GM19324 (cell line): ENCODE measurements around the gene ELOVL5.
"Not testable (repeated sequence)": the region's sequence is repeated elsewhere in the genome, so short reads cannot be mapped to it uniquely, and the experiment has no call there.

Experiments
- ATAC-seq: cut with Tn5 transposase; IDR thresholded peaks from one replicate; pipeline ENCODE4 v1.9.1; 2021; ENCODE audit warnings: mild to moderate bottlenecking, moderate library complexity; ENCODE audit not compliant: unreplicated experiment, low FRiP score

Gene ELOVL5

GRCh38 chr6:53360093-53360912 lies 11.6 kb upstream of the ELOVL5 start:
- ATAC-seq, result no peak

DNA sequence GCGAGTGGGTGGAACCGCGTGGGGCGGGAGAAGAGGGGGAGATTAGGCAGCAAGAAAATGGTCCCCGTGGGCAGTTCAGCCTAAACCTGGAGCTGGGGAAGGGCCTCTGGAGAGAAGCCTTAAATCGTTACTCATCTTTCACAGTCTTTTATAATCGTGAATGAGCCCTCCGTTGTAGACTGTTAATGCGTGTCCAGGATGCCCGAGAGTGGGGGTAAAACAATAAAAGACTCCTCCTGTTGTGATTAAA lies 11.0 kb upstream of the ELOVL5 start:
- peak; percentile 2 for ATAC-seq

- ATAC-seq, result peak; percentile 98
Measured at GRCh38 chr6:53359095-53359842, 10.5 kb upstream of the ELOVL5 start.

- ATAC-seq, result peak; percentile 17
Measured at GRCh38 chr6:53358440-53359094, 9.8 kb upstream of the ELOVL5 start.

DNA sequence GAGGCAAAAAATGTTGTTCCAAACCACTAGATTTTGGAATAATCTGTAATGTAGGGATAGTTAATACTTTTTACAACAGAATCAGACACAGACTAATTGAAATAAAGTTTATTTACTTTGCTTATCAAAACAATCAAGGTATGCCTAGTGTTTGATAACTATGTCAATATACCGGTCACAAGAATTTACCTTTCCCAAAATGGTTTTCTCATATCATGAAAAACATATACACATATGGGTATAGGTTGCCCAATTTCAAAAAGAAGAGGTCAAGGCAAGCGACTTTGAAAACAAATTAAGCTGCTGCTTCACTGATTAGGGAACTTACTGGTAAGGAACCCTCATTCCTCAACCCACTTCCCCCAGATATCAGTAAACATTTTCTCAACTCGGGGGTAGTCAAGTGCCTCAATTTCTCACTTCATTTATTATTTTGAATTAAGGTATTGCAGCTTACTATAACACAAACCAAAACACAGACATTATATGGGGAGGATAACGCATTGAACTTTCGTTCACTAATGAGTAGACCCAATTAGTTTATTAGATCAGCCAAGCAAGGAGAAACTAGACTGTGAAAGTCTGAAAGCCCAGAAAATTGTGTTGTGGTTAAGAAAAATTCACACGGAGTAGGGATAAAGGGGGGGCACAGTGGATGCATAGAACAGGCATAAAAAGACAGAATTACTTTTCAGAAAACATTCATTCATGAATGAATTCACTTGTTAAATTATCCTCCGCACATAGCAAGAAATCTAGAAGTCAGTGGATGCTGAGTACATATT lies 9.0 kb upstream of the ELOVL5 start:
- no peak for ATAC-seq

DNA sequence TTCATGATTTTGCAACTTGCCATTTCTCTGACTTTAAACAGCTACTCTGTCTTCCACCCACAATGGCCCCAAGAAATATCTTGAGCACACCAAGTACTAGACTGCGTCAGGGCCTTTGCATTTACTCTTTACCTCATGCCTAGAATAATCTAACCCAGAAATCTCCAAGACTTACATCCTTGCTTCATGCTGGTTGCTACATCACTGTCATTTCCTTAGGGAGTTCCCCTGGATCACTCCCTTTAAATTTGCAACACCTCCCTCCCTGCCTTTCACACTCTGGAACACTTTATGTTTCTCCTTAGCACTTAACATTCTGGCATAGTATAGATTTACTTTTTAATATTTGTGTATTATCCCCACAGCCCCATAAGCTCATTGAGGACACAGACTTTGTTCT lies 4.9 kb upstream of the ELOVL5 start:
- ATAC-seq, result no peak

- no peak for ATAC-seq
Measured at GRCh38 chr6:53352360-53352759, 3.6 kb upstream of the ELOVL5 start.

DNA sequence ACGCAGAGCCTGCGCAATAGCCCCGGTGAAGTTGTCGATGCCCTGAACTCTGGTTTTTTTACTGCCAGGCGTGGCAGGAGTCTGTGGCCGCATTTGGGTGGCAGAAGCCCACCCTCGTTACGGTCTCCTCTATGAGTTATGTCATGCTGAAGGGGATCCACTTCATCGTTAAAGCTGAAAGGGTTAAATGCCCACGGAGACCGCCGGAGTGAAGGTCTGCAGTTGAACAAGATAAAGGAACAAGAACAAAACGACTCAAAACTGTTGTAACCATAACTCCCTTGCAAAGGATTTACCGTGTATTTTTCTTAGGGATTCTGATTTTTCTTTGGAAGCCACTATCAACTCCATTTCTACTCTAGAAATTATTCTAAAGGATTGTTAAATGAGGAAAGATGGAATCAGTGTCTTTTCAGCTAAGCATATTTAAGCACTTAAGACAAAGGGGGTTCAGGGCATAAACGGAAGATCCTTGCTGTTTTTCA lies 501 bp upstream of the ELOVL5 start:
- ATAC-seq, result no peak

- peak; percentile 25 for ATAC-seq
Measured at GRCh38 chr6:53347921-53348370, 804 bp downstream of the ELOVL5 start.

DNA sequence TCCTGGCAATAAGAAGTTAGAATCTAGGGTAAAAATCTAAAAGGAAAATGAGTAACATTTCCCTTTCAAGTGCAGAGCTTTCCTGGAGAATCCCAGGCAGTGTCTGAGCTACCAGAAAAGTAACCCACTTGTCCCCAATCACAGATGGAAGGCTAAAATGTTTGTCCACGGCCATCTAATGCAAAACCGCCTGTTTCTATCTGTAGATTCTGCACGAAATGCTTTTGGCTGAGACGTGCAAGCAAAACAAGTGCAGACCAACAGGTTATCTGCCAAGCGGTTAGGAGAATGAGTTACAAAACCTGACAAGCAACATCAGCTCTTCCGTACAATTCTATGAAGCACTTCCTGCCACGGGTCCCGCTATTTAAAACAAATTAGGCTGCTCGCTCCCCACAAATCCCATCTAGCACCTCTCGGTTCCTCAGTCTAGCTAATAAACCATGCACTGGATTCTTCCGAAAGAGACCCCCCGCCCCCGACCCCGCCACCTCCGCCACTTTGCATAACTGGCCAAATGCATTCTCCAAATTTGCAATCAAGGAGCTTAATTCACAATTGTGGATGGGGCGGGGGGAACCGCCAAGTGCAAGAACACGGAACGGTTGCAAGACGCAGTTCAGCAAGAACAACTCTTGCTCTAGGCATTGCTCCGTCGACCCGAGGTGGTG lies 1.4 kb downstream of the ELOVL5 start:
- no peak for ATAC-seq

DNA sequence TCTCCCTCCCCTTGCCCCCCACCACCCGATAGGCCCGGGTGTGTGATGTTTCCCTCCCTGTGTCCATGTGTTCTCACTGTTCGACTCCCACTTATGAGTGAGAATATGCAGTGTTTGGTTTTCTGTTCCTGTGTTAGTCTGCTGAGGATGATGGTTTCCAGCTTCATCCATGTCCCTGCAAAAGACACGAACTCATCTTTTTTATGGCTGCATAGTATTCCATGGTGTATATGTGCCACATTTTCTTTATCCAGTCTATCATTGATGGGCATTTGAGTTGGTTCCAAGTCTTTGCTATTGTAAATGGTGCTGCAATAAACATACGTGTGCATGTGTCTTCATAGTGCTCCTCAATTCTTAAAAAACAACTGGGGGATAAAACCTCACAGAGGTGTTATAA lies 2.7 kb downstream of the ELOVL5 start:
- not testable (repeated sequence) for ATAC-seq

DNA sequence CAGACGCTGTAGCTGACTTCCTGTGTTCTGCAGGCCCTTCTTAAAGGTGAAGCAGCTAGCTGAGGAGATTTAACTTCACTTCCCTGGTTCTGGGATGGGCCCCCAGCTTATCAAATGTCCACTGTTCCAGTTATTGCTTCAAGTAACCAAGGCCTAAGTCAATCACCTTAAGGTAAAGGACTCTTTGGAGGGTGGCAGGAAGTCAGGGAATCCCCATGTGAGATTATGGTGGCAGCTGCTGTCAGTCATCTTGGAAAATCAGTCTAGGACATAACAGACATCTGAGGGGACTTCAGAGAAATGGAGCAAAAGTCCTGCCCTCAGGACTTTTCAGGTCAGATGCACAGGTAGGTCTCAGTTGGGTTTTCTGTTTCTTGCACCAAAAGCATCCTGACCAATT lies 3.8 kb downstream of the ELOVL5 start:
- no peak for ATAC-seq

DNA sequence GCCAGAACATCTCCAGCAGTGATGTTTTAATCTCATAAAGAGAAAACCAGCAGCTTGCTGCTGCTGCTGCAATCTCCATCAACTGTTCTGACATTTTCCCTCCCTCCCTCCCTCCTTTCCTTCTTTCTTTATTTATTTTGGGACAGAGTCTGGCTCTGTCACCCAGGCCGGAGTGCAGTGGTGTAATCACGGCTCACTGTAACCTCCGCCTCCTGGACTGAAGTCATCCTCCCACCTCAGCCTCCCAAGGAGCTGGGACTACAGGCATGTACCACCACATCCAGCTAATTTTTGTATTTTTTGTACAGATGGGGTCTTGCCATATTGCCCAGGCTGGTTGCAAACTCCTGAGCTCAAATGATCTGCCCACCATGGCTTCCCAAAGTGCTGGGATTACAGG lies 5.7 kb downstream of the ELOVL5 start:
- ATAC-seq, result no peak

DNA sequence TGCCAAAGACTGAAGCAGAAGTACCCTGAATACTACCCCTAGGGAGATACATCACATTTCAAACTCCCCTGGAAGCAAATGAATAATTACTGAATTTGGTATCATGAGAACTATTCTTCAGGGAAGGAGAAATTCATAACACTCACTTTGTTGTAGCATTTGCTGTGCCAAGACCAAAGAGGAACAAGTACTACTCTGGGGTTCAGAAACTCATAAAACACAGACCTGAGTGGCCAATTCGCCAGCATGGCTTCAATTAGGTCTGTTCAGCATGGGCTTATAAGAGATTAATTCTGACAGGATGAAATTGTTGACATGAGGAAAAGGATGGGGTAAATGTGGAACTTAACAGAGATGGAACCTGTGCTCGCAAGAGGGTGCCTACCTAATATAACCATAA lies 6.5 kb downstream of the ELOVL5 start:
- ATAC-seq, result no peak

GRCh38 chr6:53340536-53340935 lies 8.2 kb downstream of the ELOVL5 start:
- ATAC-seq, result no peak

DNA sequence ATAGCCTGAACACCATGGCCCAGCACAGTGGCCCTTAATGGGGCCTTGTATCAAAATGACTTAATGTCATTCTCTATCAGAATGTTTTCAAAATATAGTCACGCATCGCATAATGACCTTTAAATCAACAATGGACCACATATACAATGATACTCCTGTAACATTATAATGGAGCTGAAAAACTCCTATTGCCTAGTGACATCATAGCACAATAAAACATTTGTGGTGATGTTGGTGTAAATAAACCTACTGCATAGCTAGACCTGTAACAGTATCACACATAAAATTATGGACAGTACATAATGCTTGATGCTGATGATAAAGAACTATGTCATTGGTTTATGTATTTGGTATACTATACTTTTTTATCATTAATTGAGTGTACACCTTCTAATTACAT lies 9.3 kb downstream of the ELOVL5 start:
- no peak for ATAC-seq

- no peak for ATAC-seq
Measured at GRCh38 chr6:53338304-53338703, 10.4 kb downstream of the ELOVL5 start.

- no peak for ATAC-seq
Measured at GRCh38 chr6:53336070-53336469, 12.7 kb downstream of the ELOVL5 start.

DNA sequence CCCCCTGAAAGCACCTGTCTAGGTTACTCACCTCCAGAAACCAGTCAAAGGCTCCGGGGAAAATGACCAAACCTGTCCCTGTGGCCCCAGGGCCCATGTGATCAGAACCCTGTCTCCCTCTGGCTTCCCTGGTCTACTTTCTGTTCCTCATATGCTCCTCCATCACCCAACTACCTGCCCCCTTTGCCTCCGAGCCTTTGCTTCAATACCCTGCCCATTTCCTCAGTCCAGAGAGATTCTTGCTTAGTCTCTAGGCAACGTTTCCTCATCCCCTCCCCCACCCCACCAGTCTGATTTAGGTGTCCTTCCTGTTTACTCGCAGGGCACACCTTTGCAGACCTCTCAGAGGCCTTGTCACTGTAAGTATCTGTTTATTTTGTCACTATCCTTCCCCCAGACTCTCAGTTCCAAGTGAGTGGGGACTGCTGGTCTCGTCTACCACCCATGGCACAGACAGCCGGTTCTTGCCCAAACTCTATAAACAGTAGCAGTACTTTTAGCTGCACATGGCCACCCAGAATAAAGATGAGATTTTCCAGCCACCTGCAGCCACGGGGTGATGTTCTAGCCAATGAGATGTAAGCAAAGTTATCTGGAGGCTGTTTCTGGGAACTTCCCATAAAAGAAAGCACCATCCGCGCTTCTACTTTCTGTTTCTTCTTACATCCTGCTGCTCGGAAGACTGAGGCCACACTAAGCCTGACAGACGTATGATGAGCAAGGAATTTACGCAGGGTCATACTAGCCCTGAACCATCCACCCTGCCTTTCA lies 13.3 kb downstream of the ELOVL5 start:
- peak; percentile 88 for ATAC-seq
